Stimulated activated CD8-positive, alpha-beta memory T cell treated with anti-CD3 and anti-CD28 coated beads, Interleukin-15, amount 100 ng/mL, for 4 hours (primary cell): Measurements from ENCODE around the gene HIVEP1.

Experiments used
- DNase-seq, 2 donors: peaks; one replicate each; pipeline ENCODE4 v3.0.0-alpha.2; 2020; ENCODE audit warnings: low read depth in 2 of 2

The HIVEP1 gene

GRCh38 chr6:11994875-11995461 is 17.1 kb upstream of the HIVEP1 start:
- DNase-seq: no peak

DNA sequence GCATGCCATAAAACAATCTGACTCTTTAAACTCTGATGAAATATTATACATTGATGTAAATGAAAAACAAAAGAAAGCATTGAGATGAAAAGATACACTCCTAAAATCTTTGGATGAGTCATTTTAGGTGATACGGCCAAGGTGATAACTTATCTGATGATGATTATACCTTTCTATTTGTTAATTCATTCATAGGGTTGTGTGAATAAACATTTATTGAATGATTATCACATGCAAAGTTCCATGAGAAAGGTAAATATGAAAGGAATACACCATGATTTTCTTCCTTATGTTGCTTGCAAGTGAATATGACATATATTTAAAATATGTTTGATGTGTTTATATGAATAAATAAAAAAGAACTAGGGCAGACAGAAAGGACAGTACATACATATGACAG is 15.4 kb upstream of the HIVEP1 start:
- DNase-seq: no peak

GRCh38 chr6:11999246-11999645 is 12.9 kb upstream of the HIVEP1 start:
- DNase-seq: no peak

DNA sequence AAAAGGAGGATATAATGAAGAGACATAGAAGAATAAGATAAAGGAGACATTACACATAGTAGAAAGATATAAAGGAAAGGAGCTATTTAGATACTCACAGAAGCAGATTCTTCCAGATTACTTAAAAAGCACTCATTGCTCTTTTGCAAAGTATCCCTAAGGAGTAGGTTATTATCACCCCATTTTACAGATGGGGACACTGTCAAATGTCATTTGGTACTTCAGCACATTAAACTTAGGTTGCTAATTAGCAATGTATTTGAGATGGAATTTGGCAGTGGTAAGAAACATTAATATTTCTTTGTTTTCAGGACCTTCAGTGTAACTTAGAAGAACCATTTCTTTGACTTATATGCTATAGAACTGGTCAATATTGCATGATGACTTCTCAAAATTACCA is 11.9 kb upstream of the HIVEP1 start:
- no peak for DNase-seq

DNA sequence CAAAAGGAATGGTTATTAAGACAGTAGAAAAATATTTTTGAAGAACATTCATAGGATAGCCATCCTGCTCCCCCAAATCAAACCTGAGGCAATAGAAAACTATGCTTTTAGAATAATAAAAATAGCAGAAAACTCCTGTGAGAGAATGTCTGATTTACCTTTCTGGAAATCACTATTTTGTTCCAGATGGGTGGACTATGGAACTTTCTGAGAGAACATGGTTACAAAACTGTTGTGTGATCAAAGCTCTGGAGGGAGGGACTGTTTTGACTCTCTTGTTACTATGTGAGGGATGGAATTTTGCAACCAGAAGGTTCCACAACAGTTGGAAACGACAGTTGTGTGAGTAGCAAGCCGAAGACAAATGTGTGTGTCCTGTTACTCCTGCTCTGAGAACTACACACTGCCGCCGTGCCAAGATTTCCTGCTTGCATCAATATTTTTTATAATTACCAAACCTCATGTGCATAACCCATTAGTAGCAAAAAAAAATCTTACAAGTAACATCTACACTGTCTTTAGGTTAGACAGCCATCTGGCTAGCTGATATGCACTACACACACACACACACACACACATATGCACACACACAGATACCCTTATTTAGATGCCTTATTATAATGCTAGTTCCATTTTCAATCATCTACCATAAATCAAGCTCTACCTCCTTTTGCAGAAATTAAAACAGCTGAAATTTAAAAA is 11.0 kb upstream of the HIVEP1 start:
- DNase-seq: no peak

DNA sequence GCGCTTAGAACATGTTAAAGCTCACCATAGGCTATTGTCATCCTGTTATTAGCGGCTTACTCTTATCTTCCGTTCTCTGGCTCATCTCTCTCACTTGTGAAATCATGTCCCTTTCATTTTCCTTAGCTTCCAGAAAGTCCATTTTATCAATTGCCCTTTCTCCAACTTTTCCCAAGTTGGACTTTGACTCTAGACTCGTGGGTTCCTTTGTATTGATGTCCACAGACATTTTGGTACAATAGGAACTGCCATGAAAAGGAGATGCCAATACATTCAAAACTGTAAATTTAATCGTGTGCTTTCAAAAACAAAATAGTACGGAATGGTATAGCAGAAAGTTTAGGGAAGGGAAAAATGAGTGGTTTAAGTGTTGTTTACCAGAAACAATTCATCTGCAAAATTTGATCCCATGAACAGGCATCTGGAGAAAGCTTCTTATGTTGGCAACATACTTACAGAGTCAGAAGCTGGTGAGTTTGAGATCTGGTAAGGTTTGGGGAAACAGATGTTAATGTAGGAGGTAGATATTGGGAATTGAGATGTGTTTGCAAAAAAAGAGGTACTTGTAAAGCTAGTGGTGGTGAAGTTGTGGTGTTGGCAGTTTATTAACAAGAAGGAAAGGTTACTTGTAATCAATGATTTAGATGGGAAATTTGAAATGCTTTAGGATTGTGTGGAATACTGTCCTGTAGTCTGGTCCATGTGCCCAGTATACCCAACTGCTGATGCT is 10.2 kb upstream of the HIVEP1 start:
- DNase-seq: no peak

- DNase-seq: no peak
Observed at GRCh38 chr6:12007473-12007872, 4.6 kb upstream of the HIVEP1 start.

DNA sequence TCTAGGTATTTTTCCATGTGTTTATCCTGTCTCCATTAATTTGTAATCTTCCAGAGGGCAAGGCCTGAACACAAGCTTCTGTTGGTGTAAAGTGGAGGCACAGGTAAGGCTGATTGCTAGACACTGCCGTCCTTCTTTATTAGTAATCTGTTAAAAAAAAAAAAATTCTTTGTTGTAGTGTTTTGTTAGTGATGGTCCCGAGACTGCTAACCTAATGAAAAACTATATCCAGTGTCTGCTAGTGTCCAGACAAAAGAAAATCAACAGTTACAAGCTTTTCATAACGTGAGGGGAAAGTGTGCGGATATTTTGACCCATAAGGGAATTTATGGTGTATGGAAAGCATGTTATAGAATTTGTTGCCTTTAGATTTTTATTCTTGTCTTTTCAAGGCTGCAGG is 4.2 kb upstream of the HIVEP1 start:
- no peak for DNase-seq

GRCh38 chr6:12008366-12009179 is 3.5 kb upstream of the HIVEP1 start:
- peak; percentile 61 to 82 for DNase-seq

DNA sequence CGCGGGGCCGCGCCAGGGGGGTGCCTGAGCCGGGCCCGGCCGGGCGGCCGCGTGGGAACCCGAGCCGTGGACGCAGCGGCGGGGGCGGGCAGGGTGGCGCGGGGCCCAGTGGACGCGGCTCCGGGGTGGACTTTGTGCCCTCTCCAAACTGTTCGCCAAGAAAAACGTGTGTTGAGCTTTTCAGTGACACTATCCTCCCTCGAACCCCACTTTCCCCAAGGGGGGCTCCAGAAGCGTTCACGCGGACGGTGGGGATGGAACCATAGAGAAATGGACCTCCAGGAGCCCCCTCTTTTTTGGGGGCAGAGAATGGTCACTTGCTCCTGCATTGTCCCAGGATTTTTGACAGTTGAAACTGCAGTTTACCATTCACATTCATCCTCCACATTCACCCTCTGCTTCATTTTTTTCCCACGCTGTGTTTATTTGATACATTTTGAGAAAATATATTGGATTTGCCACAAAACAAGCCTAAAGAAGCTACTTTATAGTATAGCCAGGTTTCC is 2.9 kb upstream of the HIVEP1 start:
- DNase-seq: no peak

- DNase-seq: no peak
Observed at GRCh38 chr6:12009876-12010634, 2.1 kb upstream of the HIVEP1 start.

GRCh38 chr6:12010635-12011275 is 1.4 kb upstream of the HIVEP1 start:
- DNase-seq: peak in 1 of 2 donors; percentile 15

DNA sequence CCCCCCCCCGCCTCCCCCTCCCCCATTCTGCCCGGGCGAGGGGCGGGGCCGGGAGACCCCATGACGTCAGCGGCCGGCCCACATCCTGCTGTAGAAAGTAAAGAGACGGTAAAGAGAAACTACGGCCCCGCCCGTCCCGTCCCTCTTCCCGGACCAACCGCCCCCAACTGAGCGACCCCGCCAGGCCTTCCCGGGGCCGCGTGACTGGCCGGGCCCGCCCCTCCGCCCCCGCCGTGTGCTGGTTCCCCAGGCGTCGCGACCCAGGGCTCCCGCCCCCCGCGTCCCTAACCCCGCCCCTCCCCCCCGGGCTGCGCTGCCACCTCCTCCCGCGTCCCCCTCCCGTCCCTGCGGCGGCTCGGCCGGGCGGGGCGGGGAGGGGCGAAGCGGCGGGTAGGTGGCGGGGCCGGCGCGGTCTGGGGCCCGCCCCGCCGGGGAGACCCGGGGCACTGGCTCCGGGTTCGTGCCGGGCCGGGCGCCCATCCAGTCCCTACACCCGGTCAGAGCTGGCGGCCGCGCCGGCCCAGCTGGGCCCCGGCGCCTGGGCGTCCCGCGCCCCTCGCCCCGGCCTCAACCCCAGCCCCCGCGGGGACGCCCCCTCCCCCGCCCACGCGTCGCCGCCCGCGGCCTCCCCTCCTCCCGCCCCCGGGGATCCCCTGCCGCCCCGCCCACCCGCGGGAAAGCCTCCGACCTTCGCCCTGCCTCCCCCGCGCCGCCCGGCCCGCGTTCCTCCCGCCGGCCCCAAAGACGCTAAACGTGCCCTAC is 655 bp upstream of the HIVEP1 start:
- peak; percentile 93 to 94 for DNase-seq

- peak; percentile 34 to 56 for DNase-seq
Observed at GRCh38 chr6:12012558-12013306, 620 bp downstream of the HIVEP1 start.

DNA sequence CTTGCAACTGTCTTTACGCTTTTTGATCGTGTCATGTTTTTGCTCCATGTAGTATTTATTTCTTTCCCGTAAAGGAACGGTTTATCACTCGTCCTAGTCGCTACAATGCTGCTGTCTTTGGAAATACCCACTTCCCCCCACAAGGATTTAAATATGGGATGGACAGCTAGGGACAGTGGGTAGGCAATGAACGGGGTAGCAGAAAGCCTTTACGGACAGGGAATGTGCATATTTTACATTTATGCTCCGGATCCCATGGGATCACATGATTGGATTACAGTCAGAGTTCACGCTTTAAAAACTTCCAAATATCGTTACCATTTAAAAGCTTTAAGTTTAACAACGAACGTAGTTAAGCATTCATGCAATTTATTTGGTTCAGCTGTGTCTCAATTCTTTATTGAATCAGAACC is 1.2 kb downstream of the HIVEP1 start:
- DNase-seq: no peak

DNA sequence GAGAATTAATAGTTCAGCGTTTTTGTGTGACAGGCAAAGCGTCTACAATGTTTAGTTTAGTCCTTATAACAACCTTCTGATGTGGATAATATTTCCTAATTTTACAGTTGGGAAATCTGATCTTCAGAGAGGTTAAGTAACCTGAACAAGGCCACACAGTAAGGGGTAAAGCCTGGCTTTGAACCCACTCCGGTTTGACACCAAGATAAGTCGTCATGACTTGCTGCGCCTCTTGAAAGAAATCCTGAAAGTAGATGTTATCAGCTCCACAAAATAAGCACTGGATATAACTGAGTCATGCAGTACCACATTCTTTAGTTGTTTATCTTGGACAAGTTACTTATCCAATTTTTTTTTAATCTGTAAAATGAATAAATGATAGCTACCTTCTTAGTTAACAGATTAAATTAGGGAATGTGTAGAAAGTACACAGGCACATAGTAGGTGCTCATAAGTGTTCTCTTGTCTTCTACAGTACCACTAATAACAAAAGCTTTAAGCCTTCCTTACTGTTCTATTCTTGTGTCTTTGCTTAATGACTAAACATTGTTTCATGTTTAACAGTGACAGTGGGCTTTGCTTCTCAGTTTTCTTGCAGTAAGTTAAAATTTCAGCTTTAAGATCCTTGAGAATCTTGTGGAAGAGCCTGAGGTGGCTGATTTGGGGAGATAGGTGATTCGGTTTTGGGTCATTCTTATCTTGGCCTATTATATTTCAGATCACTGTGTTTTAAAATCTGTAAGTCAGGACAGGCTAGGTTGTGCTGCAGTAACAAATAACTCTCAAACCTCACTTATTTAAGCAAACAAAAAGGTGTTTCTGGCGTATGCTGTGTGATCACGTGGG is 2.1 kb downstream of the HIVEP1 start:
- no peak for DNase-seq

DNA sequence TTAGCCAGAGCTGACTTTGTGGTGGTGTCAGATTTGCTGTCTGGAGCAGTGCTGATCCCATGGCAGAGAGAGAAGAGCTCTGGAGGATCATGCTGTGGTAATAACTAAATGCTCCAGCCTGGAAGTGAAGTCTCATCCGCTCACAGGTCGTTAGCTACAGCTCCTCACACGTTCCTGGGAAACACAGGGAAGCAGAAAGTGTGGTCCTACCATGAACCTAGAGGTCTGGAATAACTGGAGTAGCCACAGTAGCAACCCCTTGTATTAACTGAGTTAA is 2.7 kb downstream of the HIVEP1 start:
- no peak for DNase-seq

DNA sequence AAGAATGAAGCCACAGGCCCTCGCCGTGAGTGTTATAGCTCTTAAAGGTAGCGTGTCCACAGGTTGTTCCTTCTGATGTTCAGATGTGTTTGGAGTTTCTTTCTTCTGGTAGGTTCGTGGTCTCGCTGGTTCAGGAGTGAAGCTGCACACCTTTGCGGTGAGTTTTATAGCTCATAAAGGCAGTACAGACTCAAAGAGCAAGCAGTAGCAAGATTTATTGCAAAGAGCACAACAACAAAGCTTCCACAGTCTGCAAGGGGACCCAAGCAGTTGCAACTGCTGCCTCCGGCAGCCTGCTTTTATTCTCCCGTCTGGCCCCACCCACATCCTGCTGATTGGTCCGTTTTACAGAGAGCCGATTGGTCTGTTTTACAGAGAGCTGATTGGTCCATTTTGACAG is 5.2 kb downstream of the HIVEP1 start:
- DNase-seq: no peak
